GM18505 (cell line): Measurements from ENCODE around the gene CDH4.

Experiments
- ATAC-seq: cut with Tn5 transposase; IDR thresholded peaks from one replicate; pipeline ENCODE4 v1.9.1; 2021; ENCODE audit not compliant: unreplicated experiment
- POLR2A ChIP-seq: IDR thresholded peaks from 4 replicates; pipeline ENCODE4 v1.6.1; 2011; ENCODE audit warnings: borderline replicate concordance; ENCODE audit not compliant: insufficient read depth, insufficient read length; ENCODE audit errors: extremely low read depth

Gene CDH4

DNA sequence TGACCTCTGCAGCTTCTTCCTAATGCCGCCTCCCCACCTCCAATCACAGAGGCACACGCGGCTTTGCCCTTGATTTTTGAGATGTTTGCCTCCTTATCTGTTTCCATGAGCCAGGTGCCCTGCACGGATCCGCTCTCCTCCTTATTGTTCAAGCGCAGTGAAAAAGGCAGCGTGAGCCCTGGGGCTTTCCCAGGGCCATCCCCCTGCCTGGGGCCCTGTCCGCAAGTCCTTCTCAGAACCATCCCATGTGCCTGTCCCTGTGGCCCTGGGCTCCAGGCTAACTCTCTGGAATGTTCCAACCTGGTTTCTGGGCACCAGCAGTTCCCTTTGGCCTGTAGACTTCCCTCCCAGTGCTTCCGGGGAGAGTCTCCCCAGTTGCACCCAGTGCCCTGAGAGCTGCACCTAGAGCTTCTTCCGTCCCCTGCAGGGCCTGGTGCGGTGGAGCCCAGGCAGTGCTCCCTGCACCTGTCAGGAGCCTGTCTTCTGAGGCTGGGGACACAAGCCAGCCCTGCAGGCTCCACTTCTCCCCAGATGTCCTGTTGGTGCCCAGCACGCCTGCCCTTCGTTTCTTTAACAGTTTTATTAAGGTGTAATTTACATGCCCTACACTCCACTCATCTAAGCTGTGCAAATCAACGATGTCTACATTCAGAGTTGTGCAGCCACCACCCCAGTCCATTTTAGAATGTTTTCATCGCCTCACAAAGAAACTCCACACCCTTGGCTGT, 330.3 kb downstream of the CDH4 start:
- TF ChIP-seq POLR2A = no peak
- ATAC-seq = no peak

DNA sequence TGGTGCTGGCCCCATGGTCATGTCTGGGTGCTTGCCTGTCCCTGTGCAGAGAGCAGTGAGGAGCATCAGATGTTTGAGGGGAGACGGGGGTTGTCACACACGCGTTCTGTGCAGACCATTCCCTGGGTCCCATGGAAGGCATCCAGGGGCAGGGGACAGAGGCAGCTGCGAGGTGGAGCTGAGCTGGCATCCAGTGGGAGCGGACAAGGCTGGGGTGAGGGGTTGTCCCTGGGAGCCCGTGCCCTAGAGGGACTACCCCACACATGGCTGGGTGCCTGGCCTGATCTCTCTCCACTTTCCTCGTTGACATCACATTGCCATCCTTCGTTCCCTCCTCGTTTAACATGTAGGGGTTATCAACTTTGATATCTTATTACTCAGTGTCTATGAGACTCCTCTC, 331.3 kb downstream of the CDH4 start:
- no peak for TF ChIP-seq POLR2A
- no peak for ATAC-seq

- no peak for ATAC-seq
- TF ChIP-seq POLR2A = no peak
These were observed 332.8 kb downstream of the CDH4 start for GRCh38 chr20:61584851-61585250.

- no peak for TF ChIP-seq POLR2A
- no peak for ATAC-seq
These were observed 333.7 kb downstream of the CDH4 start for GRCh38 chr20:61585764-61586163.

- TF ChIP-seq POLR2A = no peak
- no peak for ATAC-seq
These were observed 335.0 kb downstream of the CDH4 start for GRCh38 chr20:61587036-61587435.

DNA sequence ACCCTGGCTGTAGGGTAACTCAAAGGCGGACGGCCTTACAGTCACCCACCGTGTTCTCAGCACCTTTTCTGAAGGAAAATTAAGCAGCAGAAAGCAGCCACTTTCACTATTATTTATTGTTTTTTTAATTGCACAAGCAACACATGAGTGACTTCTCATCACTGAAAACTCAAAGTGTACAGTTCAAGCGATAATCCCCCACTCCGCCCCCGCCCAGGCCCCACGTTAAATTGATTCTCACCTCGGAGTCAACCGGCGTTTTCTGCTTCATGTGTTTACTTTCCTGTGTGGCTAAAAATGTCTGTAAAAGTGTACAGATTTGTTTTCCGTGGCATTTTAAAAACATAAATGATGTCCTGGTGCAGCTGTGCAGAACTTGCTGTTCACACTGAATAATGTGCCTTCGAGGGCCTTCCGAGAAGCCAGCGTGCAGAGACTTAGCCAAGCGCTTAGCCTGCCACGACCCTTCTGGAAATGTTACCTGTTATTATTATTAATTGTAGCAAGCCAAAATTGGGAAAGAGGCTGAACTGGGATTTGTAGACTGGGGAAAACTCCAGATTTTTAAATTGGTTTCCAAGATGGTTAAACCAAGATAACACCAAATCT, 335.7 kb downstream of the CDH4 start:
- TF ChIP-seq POLR2A = no peak
- no peak for ATAC-seq

GRCh38 chr20:61588411-61589385, 336.6 kb downstream of the CDH4 start:
- no peak for ATAC-seq
- no peak for TF ChIP-seq POLR2A

DNA sequence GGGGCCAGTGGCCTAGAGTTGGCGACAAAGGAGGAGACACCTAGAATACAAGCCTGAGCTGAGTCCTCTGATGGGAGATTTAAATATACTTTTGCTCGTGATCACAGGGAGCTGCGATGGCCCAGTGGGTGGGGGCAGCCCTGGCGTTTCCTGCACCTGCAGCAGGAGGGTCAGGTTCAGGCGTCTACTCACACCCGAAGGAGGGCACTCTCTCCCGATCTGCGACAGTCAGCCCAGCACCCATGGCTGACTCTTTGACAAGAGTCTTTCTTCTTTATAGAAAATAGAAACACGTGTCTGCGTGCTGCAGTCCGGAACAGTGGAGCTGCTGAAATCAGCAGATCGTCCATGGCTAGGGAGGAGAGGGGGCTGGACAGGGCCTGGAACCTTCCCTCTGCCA, 338.2 kb downstream of the CDH4 start:
- TF ChIP-seq POLR2A = no peak
- no peak for ATAC-seq

GRCh38 chr20:61593516-61593915, 341.5 kb downstream of the CDH4 start:
- no peak for ATAC-seq
- TF ChIP-seq POLR2A = no peak

DNA sequence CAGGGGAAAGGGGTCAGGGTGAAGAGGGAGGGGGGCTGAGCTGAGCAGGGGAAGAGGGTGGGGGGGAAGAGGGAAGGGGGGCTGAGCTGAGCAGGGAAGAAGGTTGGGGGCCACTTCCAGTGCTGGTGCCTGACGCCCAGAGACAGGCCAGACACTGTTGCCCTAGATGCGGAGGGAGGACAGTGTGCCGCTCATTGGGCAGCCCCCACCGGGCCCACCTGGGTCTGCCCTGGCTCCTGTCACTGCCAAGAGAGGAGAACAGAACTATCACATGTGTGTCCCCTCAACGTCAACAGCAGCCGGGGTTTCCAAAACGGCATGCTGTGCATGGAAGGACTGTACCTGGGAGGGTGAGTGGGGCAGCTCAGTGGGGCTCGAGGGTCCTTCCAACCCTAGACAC, 342.1 kb downstream of the CDH4 start:
- no peak for ATAC-seq
- TF ChIP-seq POLR2A = no peak

DNA sequence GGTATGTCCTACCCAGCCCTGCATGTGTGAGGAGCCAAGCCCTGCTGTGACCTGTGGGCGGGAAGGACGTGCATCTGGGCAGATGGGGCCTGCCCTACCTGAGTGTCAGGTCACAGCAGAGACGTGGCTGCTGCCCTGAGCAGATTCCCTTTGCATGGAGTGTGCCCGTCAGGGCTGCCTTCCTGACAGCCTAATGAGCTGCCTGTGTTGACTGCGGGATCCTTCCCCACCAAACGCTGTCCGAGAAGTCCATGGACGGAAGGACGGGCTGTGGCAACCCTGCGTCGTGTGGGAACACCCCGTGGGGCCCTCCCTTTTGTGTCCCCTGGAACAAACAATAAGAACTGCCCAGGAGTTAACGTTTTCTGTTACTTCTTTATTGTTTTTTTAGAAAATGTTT, 343.2 kb downstream of the CDH4 start:
- no peak for TF ChIP-seq POLR2A
- no peak for ATAC-seq

DNA sequence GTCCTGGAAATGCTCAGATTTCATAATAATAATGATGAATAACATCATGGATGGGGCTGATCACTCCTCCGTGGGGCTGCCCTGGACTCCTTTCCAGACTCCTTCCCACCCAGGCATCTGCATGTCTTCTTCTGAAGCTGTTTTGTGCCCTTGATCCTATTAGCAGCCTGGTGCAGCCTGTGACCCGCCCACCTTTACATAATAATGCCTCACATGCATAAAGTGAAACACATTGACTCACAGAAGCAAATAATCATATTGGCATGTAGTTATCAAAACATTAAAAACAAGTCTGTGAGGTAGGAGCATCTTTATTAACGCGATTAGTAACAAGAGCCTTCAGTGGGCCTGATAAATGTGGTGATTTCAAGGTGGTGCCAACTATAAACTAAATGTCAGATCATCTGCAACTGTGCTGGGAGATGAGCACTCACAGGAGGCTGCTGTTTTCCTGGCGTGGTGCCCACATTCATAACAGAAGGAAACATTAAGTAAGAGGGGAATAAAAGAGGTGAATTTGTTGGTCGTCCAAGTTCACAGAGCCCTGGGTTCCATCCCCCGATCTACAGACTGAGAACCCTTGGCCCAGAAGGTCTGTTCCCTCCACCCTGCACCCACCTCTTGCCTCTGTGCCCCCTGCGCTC, 344.7 kb downstream of the CDH4 start:
- no peak for TF ChIP-seq POLR2A
- no peak for ATAC-seq

GRCh38 chr20:61597996-61598395, 345.9 kb downstream of the CDH4 start:
- TF ChIP-seq POLR2A = no peak
- no peak for ATAC-seq
